HEK293T (cell line): Measurements from ENCODE around the gene PXDN.

ENCODE experiments used
- BHLHE40 ChIP-seq: fragments of 450-650 bp; IDR thresholded peaks from 2 replicates; pipeline ENCODE4 v1.6.1; 2016; ENCODE audit warnings: mild to moderate bottlenecking, moderate library complexity, borderline replicate concordance
- ELF4 ChIP-seq: fragments of 450-650 bp; IDR thresholded peaks from 2 replicates; pipeline ENCODE4 v1.6.1; 2017; ENCODE audit warnings: antibody characterized with exemption
- L3MBTL2 ChIP-seq: fragments of 450-650 bp; conservative IDR thresholded peaks from 2 replicates; pipeline ENCODE4 v1.6.1; 2016; ENCODE audit warnings: mild to moderate bottlenecking
- NFRKB ChIP-seq: fragments of 450-650 bp; IDR thresholded peaks from 2 replicates; pipeline ENCODE4 v1.6.1; 2016; ENCODE audit warnings: mild to moderate bottlenecking, moderate library complexity

DNA sequence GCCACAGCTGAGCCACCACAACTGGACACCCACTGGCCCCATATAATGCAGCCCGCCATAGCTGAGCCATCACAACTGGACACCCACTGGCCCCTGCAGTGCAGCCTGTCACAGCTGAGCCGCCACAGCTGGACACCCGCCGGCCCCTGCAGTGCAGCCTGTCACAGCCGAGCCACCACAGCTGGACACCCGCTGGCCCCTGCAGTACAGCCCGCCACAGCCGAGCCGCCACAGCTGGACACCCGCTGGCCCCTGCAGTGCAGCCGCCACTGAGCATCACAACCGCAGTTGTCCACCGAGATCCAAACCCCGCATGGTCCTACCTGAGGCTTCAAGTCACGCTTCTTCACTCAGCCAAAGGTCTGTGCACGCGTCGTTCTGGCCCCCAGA, 134.2 kb downstream of the PXDN start:
- TF ChIP-seq L3MBTL2 (no peak), NFRKB (no peak), BHLHE40 (no peak), ELF4 (no peak)
